HepG2 (cell line): Measurements from ENCODE around the gene NRG2. TPM values are rescaled to one million over a fixed set of nuclear protein-coding genes. Genes with fewer than 3 reads are reported as not detected.

ENCODE experiments used
- CCDC6 ChIP-seq: sonication (generic); formaldehyde crosslinking; IDR thresholded peaks from 2 replicates; pipeline ENCODE4 v1.8.1; 2022; ENCODE audit warnings: mild to moderate bottlenecking, missing genetic modification reagents, moderate library complexity
- HINFP ChIP-seq: sonication (generic); formaldehyde crosslinking; IDR thresholded peaks from 2 replicates; pipeline ENCODE4 v1.4.0; 2020; ENCODE audit warnings: low read depth, mild to moderate bottlenecking, missing genetic modification reagents
- NONO ChIP-seq, 2 experiments: fragments of 450-650 bp in 1 of 2; sonication (generic) in 1 of 2; formaldehyde crosslinking in 1 of 2; IDR thresholded peaks in 1 of 2; conservative IDR thresholded peaks in 1 of 2; 2 replicates each; pipeline versions ENCODE4 v1.6.1 to v1.8.0; 2017 to 2022; ENCODE audit warnings: mild to moderate bottlenecking in 1 of 2, missing genetic modification reagents in 1 of 2, moderate library complexity in 1 of 2
- RBM39 ChIP-seq: fragments of 200-400 bp; formaldehyde crosslinking; IDR thresholded peaks from one replicate; pipeline ENCODE4 v1.6.1; 2018; ENCODE audit warnings: antibody characterized with exemption, mild to moderate bottlenecking, low read depth, low read length; ENCODE audit not compliant: poor library complexity, severe bottlenecking
- SOX6 ChIP-seq, 2 experiments: fragments of 450-650 bp in 1 of 2; sonication (generic) in 1 of 2; formaldehyde crosslinking in 1 of 2; IDR thresholded peaks; 2 replicates each; pipeline versions ENCODE4 v1.4.0 to v1.6.1; 2017 to 2020; ENCODE audit warnings: antibody characterized with exemption in 1 of 2, mild to moderate bottlenecking in 1 of 2, missing genetic modification reagents in 1 of 2
- SP4 ChIP-seq: sonication (generic); formaldehyde crosslinking; IDR thresholded peaks from 2 replicates; pipeline ENCODE4 v1.8.1; 2023; ENCODE audit warnings: mild to moderate bottlenecking, missing genetic modification reagents
- UBTF ChIP-seq: sonication (generic); formaldehyde crosslinking; IDR thresholded peaks from 2 replicates; pipeline ENCODE4 v1.4.0; 2020; ENCODE audit warnings: mild to moderate bottlenecking, missing genetic modification reagents
- ZNF33B ChIP-seq: sonication (generic); formaldehyde crosslinking; IDR thresholded peaks from 2 replicates; pipeline ENCODE4 v1.5.1; 2020; ENCODE audit warnings: mild to moderate bottlenecking, missing genetic modification reagents
- ZNF549 ChIP-seq: sonication (generic); formaldehyde crosslinking; IDR thresholded peaks from 2 replicates; pipeline ENCODE4 v1.5.0; 2020; ENCODE audit warnings: missing genetic modification reagents
- ZNF687 ChIP-seq: sonication (generic); formaldehyde crosslinking; IDR thresholded peaks from 2 replicates; pipeline ENCODE4 v1.5.1; 2020; ENCODE audit warnings: mild to moderate bottlenecking, missing genetic modification reagents, moderate library complexity
- ZNF770 ChIP-seq: sonication (generic); formaldehyde crosslinking; IDR thresholded peaks from 2 replicates; pipeline ENCODE4 v1.5.0; 2020; ENCODE audit warnings: mild to moderate bottlenecking, missing genetic modification reagents
- ZSCAN25 ChIP-seq: sonication (generic); formaldehyde crosslinking; IDR thresholded peaks from 2 replicates; pipeline ENCODE4 v1.8.0; 2022; ENCODE audit warnings: mild to moderate bottlenecking, missing genetic modification reagents
- polyA plus RNA-seq, 8 experiments: library from polyadenylated mRNA; depleted of rRNA in 3 of 8; stranded (reverse) in 7 of 8; unstranded in 1 of 8; fragments of >200 nt; fragmentation: Illumina TruSeq in 4 of 8; extraction: Trizol in 4 of 8; gene quantifications; 2 replicates each; pipeline versions ENCODE4 v1.2.1 to v1.2.3, GENCODE V29; 2011 to 2016; ENCODE audit warnings: low read depth in 4 of 8, missing spikeins in 1 of 8, mixed read lengths in 1 of 8; ENCODE audit not compliant: insufficient read depth in 1 of 8
- total RNA-seq, 5 experiments: library from RNA; depleted of rRNA; stranded (reverse); fragments of >200 nt; fragmentation: Illumina TruSeq; extraction: Trizol; gene quantifications; 2 replicates each; pipeline ENCODE4 v1.2.3, GENCODE V29; 2016; ENCODE audit warnings: low read depth in 1 of 5

NRG2 gene
- total and polyA plus RNA-seq, 2 of the 13 experiments (the other 11 are each of a cell fraction or from before 2014, with no cell fraction given), result not detected

- TF ChIP-seq ZNF687 (CRISPR knock-in tag), result peak; percentile 57
- no peak for TF ChIP-seq SOX6 (IDR thresholded peaks at IDR 0.05)
- no peak for TF ChIP-seq SOX6 (CRISPR knock-in tag; IDR thresholded peaks at IDR 0.05)
- TF ChIP-seq HINFP (CRISPR knock-in tag), result peak; percentile 98
- no peak for TF ChIP-seq RBM39
- no peak for TF ChIP-seq ZNF770
- no peak for TF ChIP-seq ZSCAN25 (CRISPR knock-in tag)
- 0 out of 2 replicates have a peak, but pooled peaks have one; percentile 51 for TF ChIP-seq ZNF33B (CRISPR knock-in tag)
- TF ChIP-seq NONO (IDR thresholded peaks at IDR 0.05), result no peak
- TF ChIP-seq NONO (CRISPR knock-in tag; conservative IDR thresholded peaks at IDR 0.05), result no peak
- no peak for TF ChIP-seq ZNF549
- 0 out of 2 replicates have a peak, but pooled peaks have one; percentile 7 for TF ChIP-seq SP4 (CRISPR knock-in tag)
- 0 out of 2 replicates have a peak, but pooled peaks have one; percentile 28 for TF ChIP-seq CCDC6
- peak; percentile 81 for TF ChIP-seq UBTF (CRISPR knock-in tag)
- TF ChIP-seq, all 625 proteins: peak for 36
Measured at GRCh38 chr5:140042643-140043507, at the start of gene NRG2 (continued).
